ENCODE data around the gene RABGAP1L. TPM values are rescaled to one million over a fixed set of nuclear protein-coding genes. Genes with fewer than 3 reads are reported as not detected.

RABGAP1L gene
- total and polyA plus RNA-seq, 4 donors = 33.7 to 128 (median 62.1) TPM

- Histone ChIP-seq H3K27me3 (ENCODE audit: control insufficient read depth, insufficient read depth, low read length) (no peaks in the 10 kb centered on the region), H3K9me3 (ENCODE audit: control insufficient read depth, insufficient read depth, low read length) (no peaks in the 10 kb centered on the region), H3K36me3 (ENCODE audit: control insufficient read depth, insufficient read depth, low read length) (no peaks in the 10 kb centered on the region), H3K4me3 (ENCODE audit: low read depth, low read length) (no peak overlapping the region), H3K4me1 (ENCODE audit: control insufficient read depth, insufficient read depth, low read length) (no peaks in the 10 kb centered on the region), H3K27ac (ENCODE audit: low read depth, low read length) (no peak overlapping the region)
- no peak for DNase-seq (ENCODE audit: low read depth in 4 of 6, low spot score in 6 of 6)
- no CpG with 5 or more reads among the region's 3 CpGs for WGBS (ENCODE audit: insufficient coverage)
Measured at GRCh38 chr1:174274452-174274851, 115.1 kb downstream of the RABGAP1L start.

GRCh38 chr1:174274884-174275283, 115.6 kb downstream of the RABGAP1L start:
- DNase-seq (ENCODE audit: low read depth in 4 of 6, low spot score in 6 of 6) = no peak
- no peaks in the 10 kb centered on the region for H3K9me3 ChIP-seq (ENCODE audit: control insufficient read depth, insufficient read depth, low read length)
- H3K27ac ChIP-seq (ENCODE audit: low read depth, low read length) = no peak overlapping the region
- no peaks in the 10 kb centered on the region for H3K27me3 ChIP-seq (ENCODE audit: control insufficient read depth, insufficient read depth, low read length)
- H3K36me3 ChIP-seq (ENCODE audit: control insufficient read depth, insufficient read depth, low read length) = peaks cover 1% of the 10 kb centered on the region
- whole genome bisulfite sequencing (ENCODE audit: insufficient coverage) = no CpG with 5 or more reads among the region's 2 CpGs
- no peaks in the 10 kb centered on the region for H3K4me1 ChIP-seq (ENCODE audit: control insufficient read depth, insufficient read depth, low read length)
- H3K4me3 ChIP-seq (ENCODE audit: low read depth, low read length) = no peak overlapping the region

- DNase-seq (ENCODE audit: low read depth in 4 of 6, low spot score in 6 of 6) = no peak
- Histone ChIP-seq H3K36me3 (ENCODE audit: control insufficient read depth, insufficient read depth, low read length) (peaks cover 3% of the 10 kb centered on the region), H3K27ac (ENCODE audit: low read depth, low read length) (no peak overlapping the region), H3K9me3 (ENCODE audit: control insufficient read depth, insufficient read depth, low read length) (no peaks in the 10 kb centered on the region), H3K4me1 (ENCODE audit: control insufficient read depth, insufficient read depth, low read length) (no peaks in the 10 kb centered on the region), H3K27me3 (ENCODE audit: control insufficient read depth, insufficient read depth, low read length) (no peaks in the 10 kb centered on the region), H3K4me3 (ENCODE audit: low read depth, low read length) (no peak overlapping the region)
- no CpG with 5 or more reads among the region's 1 CpG for WGBS (ENCODE audit: insufficient coverage)
Measured at GRCh38 chr1:174276087-174276486, 116.8 kb downstream of the RABGAP1L start.

GRCh38 chr1:174284052-174284451, 124.7 kb downstream of the RABGAP1L start:
- H3K36me3 ChIP-seq (ENCODE audit: control insufficient read depth, insufficient read depth, low read length) = peaks cover 7% of the 10 kb centered on the region
- no CpG with 5 or more reads among the region's 2 CpGs for WGBS (ENCODE audit: insufficient coverage)
- H3K27me3 ChIP-seq (ENCODE audit: control insufficient read depth, insufficient read depth, low read length) = no peaks in the 10 kb centered on the region
- no peak for DNase-seq (ENCODE audit: low read depth in 4 of 6, low spot score in 6 of 6)
- no peaks in the 10 kb centered on the region for H3K9me3 ChIP-seq (ENCODE audit: control insufficient read depth, insufficient read depth, low read length)
- H3K4me1 ChIP-seq (ENCODE audit: control insufficient read depth, insufficient read depth, low read length) = no peaks in the 10 kb centered on the region
- no peak overlapping the region for H3K27ac ChIP-seq (ENCODE audit: low read depth, low read length)
- no peak overlapping the region for H3K4me3 ChIP-seq (ENCODE audit: low read depth, low read length)

GRCh38 chr1:174286042-174286441, 126.7 kb downstream of the RABGAP1L start:
- Histone ChIP-seq H3K36me3 (ENCODE audit: control insufficient read depth, insufficient read depth, low read length) (peaks cover 10% of the 10 kb centered on the region), H3K27ac (ENCODE audit: low read depth, low read length) (no peak overlapping the region)
- WGBS (ENCODE audit: insufficient coverage) = no CpG with 5 or more reads among the region's 1 CpG

GRCh38 chr1:174289644-174290310, 130.5 kb downstream of the RABGAP1L start:
- H3K27me3 ChIP-seq (ENCODE audit: control insufficient read depth, insufficient read depth, low read length) = no peaks in the 10 kb centered on the region
- H3K4me3 ChIP-seq (ENCODE audit: low read depth, low read length) = no peak overlapping the region
- peak in 1 of 6 donors; percentile 1 for DNase-seq (ENCODE audit: low read depth in 4 of 6, low spot score in 6 of 6)
- 75% methylated on average over 2 of the region's 2 CpGs for WGBS (ENCODE audit: insufficient coverage)
- H3K36me3 ChIP-seq (ENCODE audit: control insufficient read depth, insufficient read depth, low read length) = peaks cover 5% of the 10 kb centered on the region
- no peaks in the 10 kb centered on the region for H3K4me1 ChIP-seq (ENCODE audit: control insufficient read depth, insufficient read depth, low read length)
- no peak overlapping the region for H3K27ac ChIP-seq (ENCODE audit: low read depth, low read length)
- H3K9me3 ChIP-seq (ENCODE audit: control insufficient read depth, insufficient read depth, low read length) = no peaks in the 10 kb centered on the region

More at GRCh38 chr1:174286042-174286441, 126.7 kb downstream of the RABGAP1L start:
- Histone ChIP-seq H3K4me1 (ENCODE audit: control insufficient read depth, insufficient read depth, low read length) (no peaks in the 10 kb centered on the region), H3K4me3 (ENCODE audit: low read depth, low read length) (no peak overlapping the region), H3K27me3 (ENCODE audit: control insufficient read depth, insufficient read depth, low read length) (no peaks in the 10 kb centered on the region), H3K9me3 (ENCODE audit: control insufficient read depth, insufficient read depth, low read length) (no peaks in the 10 kb centered on the region)
- no peak for DNase-seq (ENCODE audit: low read depth in 4 of 6, low spot score in 6 of 6)

GRCh38 chr1:174291059-174291458, 131.7 kb downstream of the RABGAP1L start:
- Histone ChIP-seq H3K27ac (ENCODE audit: low read depth, low read length) (no peak overlapping the region), H3K27me3 (ENCODE audit: control insufficient read depth, insufficient read depth, low read length) (no peaks in the 10 kb centered on the region), H3K9me3 (ENCODE audit: control insufficient read depth, insufficient read depth, low read length) (no peaks in the 10 kb centered on the region), H3K36me3 (ENCODE audit: control insufficient read depth, insufficient read depth, low read length) (peaks cover 5% of the 10 kb centered on the region), H3K4me1 (ENCODE audit: control insufficient read depth, insufficient read depth, low read length) (no peaks in the 10 kb centered on the region), H3K4me3 (ENCODE audit: low read depth, low read length) (no peak overlapping the region)
- no peak for DNase-seq (ENCODE audit: low read depth in 4 of 6, low spot score in 6 of 6)

- H3K4me1 ChIP-seq (ENCODE audit: control insufficient read depth, insufficient read depth, low read length) = no peaks in the 10 kb centered on the region
- no peaks in the 10 kb centered on the region for H3K27me3 ChIP-seq (ENCODE audit: control insufficient read depth, insufficient read depth, low read length)
- H3K36me3 ChIP-seq (ENCODE audit: control insufficient read depth, insufficient read depth, low read length) = no peaks in the 10 kb centered on the region
- no peak overlapping the region for H3K27ac ChIP-seq (ENCODE audit: low read depth, low read length)
- H3K4me3 ChIP-seq (ENCODE audit: low read depth, low read length) = no peak overlapping the region
- no peak for DNase-seq (ENCODE audit: low read depth in 4 of 6, low spot score in 6 of 6)
- no CpG with 5 or more reads among the region's 4 CpGs for WGBS (ENCODE audit: insufficient coverage)
- H3K9me3 ChIP-seq (ENCODE audit: control insufficient read depth, insufficient read depth, low read length) = peaks cover 1% of the 10 kb centered on the region
Measured at GRCh38 chr1:174296309-174296708, 137.0 kb downstream of the RABGAP1L start.

GRCh38 chr1:174297351-174297750, 138.0 kb downstream of the RABGAP1L start:
- 78% methylated on average over 8 of the region's 10 CpGs for WGBS (ENCODE audit: insufficient coverage)
- Histone ChIP-seq H3K27me3 (ENCODE audit: control insufficient read depth, insufficient read depth, low read length) (no peaks in the 10 kb centered on the region), H3K27ac (ENCODE audit: low read depth, low read length) (no peak overlapping the region), H3K4me3 (ENCODE audit: low read depth, low read length) (no peak overlapping the region), H3K4me1 (ENCODE audit: control insufficient read depth, insufficient read depth, low read length) (no peaks in the 10 kb centered on the region), H3K9me3 (ENCODE audit: control insufficient read depth, insufficient read depth, low read length) (peaks cover 2% of the 10 kb centered on the region), H3K36me3 (ENCODE audit: control insufficient read depth, insufficient read depth, low read length) (no peaks in the 10 kb centered on the region)
- DNase-seq (ENCODE audit: low read depth in 4 of 6, low spot score in 6 of 6) = no peak

GRCh38 chr1:174301295-174302077, 142.2 kb downstream of the RABGAP1L start:
- 98% methylated on average over 5 of the region's 5 CpGs for WGBS (ENCODE audit: insufficient coverage)
- Histone ChIP-seq H3K4me3 (ENCODE audit: low read depth, low read length) (no peak overlapping the region), H3K4me1 (ENCODE audit: control insufficient read depth, insufficient read depth, low read length) (no peaks in the 10 kb centered on the region), H3K9me3 (ENCODE audit: control insufficient read depth, insufficient read depth, low read length) (peaks cover 2% of the 10 kb centered on the region), H3K27me3 (ENCODE audit: control insufficient read depth, insufficient read depth, low read length) (no peaks in the 10 kb centered on the region), H3K27ac (ENCODE audit: low read depth, low read length) (no peak overlapping the region), H3K36me3 (ENCODE audit: control insufficient read depth, insufficient read depth, low read length) (no peaks in the 10 kb centered on the region)
- DNase-seq (ENCODE audit: low read depth in 4 of 6, low spot score in 6 of 6) = no peak
